Measurements from ENCODE around the gene SYT15.
"Not testable (repeated sequence)": the region's sequence is repeated elsewhere in the genome, so short reads cannot be mapped to it uniquely, and the experiment has no call there.

- TF ChIP-seq GABPA (IDR thresholded peaks at IDR 0.05; ENCODE audit: low read depth); TAF1 (IDR thresholded peaks at IDR 0.05; ENCODE audit: borderline replicate concordance, low read depth, low read length); NRF1 (IDR thresholded peaks at IDR 0.05; ENCODE audit: low read depth, low read length): not testable (repeated sequence)
Measured at GRCh38 chr10:46593307-46593706, 14.4 kb downstream of the SYT15 start.
